ENCODE results near the gene FNDC1.

DNA sequence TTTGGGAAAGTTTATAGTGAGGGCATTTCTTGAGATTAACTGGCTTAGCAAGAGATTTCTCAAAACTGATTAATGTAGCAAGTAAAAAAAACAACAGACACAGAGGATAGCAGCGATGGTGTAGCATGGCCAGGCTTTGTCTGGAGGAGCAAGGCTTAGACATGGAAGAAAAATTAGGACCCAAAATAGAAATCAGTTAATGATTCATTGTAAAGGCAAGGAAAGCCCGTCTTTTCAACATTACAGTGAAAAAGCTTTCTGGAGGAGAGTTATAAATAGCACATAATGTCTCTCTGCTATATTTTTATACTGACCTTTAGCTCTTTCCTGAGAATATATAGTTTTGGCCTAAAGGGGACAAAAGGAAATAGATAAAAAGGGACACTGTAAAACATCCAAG lies 45.1 kb downstream of the FNDC1 start:
- TF ChIP-seq, protein P1, sequence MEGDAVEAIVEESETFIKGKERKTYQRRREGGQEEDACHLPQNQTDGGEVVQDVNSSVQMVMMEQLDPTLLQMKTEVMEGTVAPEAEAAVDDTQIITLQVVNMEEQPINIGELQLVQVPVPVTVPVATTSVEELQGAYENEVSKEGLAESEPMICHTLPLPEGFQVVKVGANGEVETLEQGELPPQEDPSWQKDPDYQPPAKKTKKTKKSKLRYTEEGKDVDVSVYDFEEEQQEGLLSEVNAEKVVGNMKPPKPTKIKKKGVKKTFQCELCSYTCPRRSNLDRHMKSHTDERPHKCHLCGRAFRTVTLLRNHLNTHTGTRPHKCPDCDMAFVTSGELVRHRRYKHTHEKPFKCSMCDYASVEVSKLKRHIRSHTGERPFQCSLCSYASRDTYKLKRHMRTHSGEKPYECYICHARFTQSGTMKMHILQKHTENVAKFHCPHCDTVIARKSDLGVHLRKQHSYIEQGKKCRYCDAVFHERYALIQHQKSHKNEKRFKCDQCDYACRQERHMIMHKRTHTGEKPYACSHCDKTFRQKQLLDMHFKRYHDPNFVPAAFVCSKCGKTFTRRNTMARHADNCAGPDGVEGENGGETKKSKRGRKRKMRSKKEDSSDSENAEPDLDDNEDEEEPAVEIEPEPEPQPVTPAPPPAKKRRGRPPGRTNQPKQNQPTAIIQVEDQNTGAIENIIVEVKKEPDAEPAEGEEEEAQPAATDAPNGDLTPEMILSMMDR (conservative IDR thresholded peaks at IDR 0.05; ENCODE audit: low read depth, low read length): no peak
- TF ChIP-seq EZH2 (IDR thresholded peaks at IDR 0.05; ENCODE audit: low read length, unreplicated experiment): no peak
- no peak for TF ChIP-seq EZH2phosphoT487 (IDR thresholded peaks at IDR 0.05; ENCODE audit: borderline replicate concordance, low read length)
